ENCODE measurements around the gene ATP6V0B. TPM values are rescaled to one million over a fixed set of nuclear protein-coding genes. Genes with fewer than 3 reads are reported as not detected.

The ATP6V0B gene
- total RNA-seq, 1 donor, result 89.4 TPM

- DNase-seq (ENCODE audit: insufficient read length, low spot score, missing footprints), result peak; percentile 85
- H3K4me1 ChIP-seq (ENCODE audit: insufficient read depth, low read length), result peaks cover 11% of the 10 kb centered on the region
- H2AFZ ChIP-seq (ENCODE audit: low read length), result no peak overlapping the region
- H3K79me2 ChIP-seq (ENCODE audit: insufficient read depth, low read length), result peaks cover 18% of the 10 kb centered on the region
- peaks cover 29% of the 10 kb centered on the region for H3K36me3 ChIP-seq (ENCODE audit: insufficient read depth, low read length)
- no peak overlapping the region for H3K4me2 ChIP-seq (ENCODE audit: insufficient read depth, low read length)
- H3K27ac ChIP-seq (ENCODE audit: low read depth, low read length), result peak overlapping the region; percentile 19
- H3K27me3 ChIP-seq (ENCODE audit: insufficient read depth, low read length), result no peaks in the 10 kb centered on the region
- TF ChIP-seq CTCF (IDR thresholded peaks at IDR 0.05; ENCODE audit: extremely low read depth, low read depth, low read length), result no peak
- H3K4me3 ChIP-seq (ENCODE audit: insufficient read depth, low read length), result no peak overlapping the region
- H4K20me1 ChIP-seq (ENCODE audit: insufficient read depth, low read length), result peaks cover 24% of the 10 kb centered on the region
- H3K9me3 ChIP-seq (ENCODE audit: low read depth, low read length), result no peaks in the 10 kb centered on the region
Observed at GRCh38 chr1:43986712-43987111, 12.0 kb downstream of the ATP6V0B start.

- peaks cover 25% of the 10 kb centered on the region for H3K36me3 ChIP-seq (ENCODE audit: insufficient read depth, low read length)
- H3K27me3 ChIP-seq (ENCODE audit: insufficient read depth, low read length), result no peaks in the 10 kb centered on the region
- peaks cover 15% of the 10 kb centered on the region for H3K4me1 ChIP-seq (ENCODE audit: insufficient read depth, low read length)
- peak; percentile 89 for DNase-seq (ENCODE audit: insufficient read length, low spot score, missing footprints)
- peak overlapping the region; percentile 19 for H3K27ac ChIP-seq (ENCODE audit: low read depth, low read length)
- no peaks in the 10 kb centered on the region for H3K9me3 ChIP-seq (ENCODE audit: low read depth, low read length)
- peaks cover 12% of the 10 kb centered on the region for H3K79me2 ChIP-seq (ENCODE audit: insufficient read depth, low read length)
- no peak overlapping the region for H2AFZ ChIP-seq (ENCODE audit: low read length)
- no peak for TF ChIP-seq CTCF (IDR thresholded peaks at IDR 0.05; ENCODE audit: extremely low read depth, low read depth, low read length)
- H4K20me1 ChIP-seq (ENCODE audit: insufficient read depth, low read length), result peaks cover 20% of the 10 kb centered on the region
- H3K4me3 ChIP-seq (ENCODE audit: insufficient read depth, low read length), result no peak overlapping the region
- no peak overlapping the region for H3K4me2 ChIP-seq (ENCODE audit: insufficient read depth, low read length)
Observed at GRCh38 chr1:43987159-43987902, 12.6 kb downstream of the ATP6V0B start.

GRCh38 chr1:43990271-43991199 lies 15.8 kb downstream of the ATP6V0B start:
- TF ChIP-seq CTCF (IDR thresholded peaks at IDR 0.05; ENCODE audit: extremely low read depth, low read depth, low read length), result no peak
- Histone ChIP-seq H4K20me1 (ENCODE audit: insufficient read depth, low read length) (no peaks in the 10 kb centered on the region), H3K4me1 (ENCODE audit: insufficient read depth, low read length) (peaks cover 16% of the 10 kb centered on the region), H3K27me3 (ENCODE audit: insufficient read depth, low read length) (no peaks in the 10 kb centered on the region), H3K79me2 (ENCODE audit: insufficient read depth, low read length) (no peaks in the 10 kb centered on the region), H3K36me3 (ENCODE audit: insufficient read depth, low read length) (peaks cover 10% of the 10 kb centered on the region), H2AFZ (ENCODE audit: low read length) (peak overlapping the region; percentile 71), H3K4me2 (ENCODE audit: insufficient read depth, low read length) (peak overlapping the region; percentile 89), H3K27ac (ENCODE audit: low read depth, low read length) (peak overlapping the region; percentile 80), H3K4me3 (ENCODE audit: insufficient read depth, low read length) (peak overlapping the region; percentile 82), H3K9me3 (ENCODE audit: low read depth, low read length) (no peaks in the 10 kb centered on the region)
- DNase-seq (ENCODE audit: insufficient read length, low spot score, missing footprints), result no peak

GRCh38 chr1:43991200-43991475 lies 16.4 kb downstream of the ATP6V0B start:
- H3K36me3 ChIP-seq (ENCODE audit: insufficient read depth, low read length), result peaks cover 5% of the 10 kb centered on the region
- no peak for DNase-seq (ENCODE audit: insufficient read length, low spot score, missing footprints)
- no peaks in the 10 kb centered on the region for H3K9me3 ChIP-seq (ENCODE audit: low read depth, low read length)
- peak overlapping the region; percentile 71 for H2AFZ ChIP-seq (ENCODE audit: low read length)
- no peaks in the 10 kb centered on the region for H4K20me1 ChIP-seq (ENCODE audit: insufficient read depth, low read length)
- H3K27ac ChIP-seq (ENCODE audit: low read depth, low read length), result peak overlapping the region; percentile 80
- H3K27me3 ChIP-seq (ENCODE audit: insufficient read depth, low read length), result no peaks in the 10 kb centered on the region
- H3K4me1 ChIP-seq (ENCODE audit: insufficient read depth, low read length), result peaks cover 16% of the 10 kb centered on the region
- H3K4me2 ChIP-seq (ENCODE audit: insufficient read depth, low read length), result peak overlapping the region; percentile 89
- no peaks in the 10 kb centered on the region for H3K79me2 ChIP-seq (ENCODE audit: insufficient read depth, low read length)
- H3K4me3 ChIP-seq (ENCODE audit: insufficient read depth, low read length), result peak overlapping the region; percentile 82
- TF ChIP-seq CTCF (IDR thresholded peaks at IDR 0.05; ENCODE audit: extremely low read depth, low read depth, low read length), result no peak
